GM12873 (cell line): ENCODE measurements around the gene SETBP1.

ENCODE experiments used
- CTCF ChIP-seq: IDR thresholded peaks from 2 replicates; pipeline ENCODE4 v1.5.1; 2012; ENCODE audit warnings: low read depth, mild to moderate bottlenecking, moderate library complexity, low read length, control low read depth; ENCODE audit not compliant: insufficient read depth; ENCODE audit errors: missing control alignments

SETBP1 gene

GRCh38 chr18:44848644-44849335 is 168.1 kb downstream of the SETBP1 start:
- TF ChIP-seq CTCF = no peak

- no peak for TF ChIP-seq CTCF
Observed at GRCh38 chr18:44849361-44849760, 168.7 kb downstream of the SETBP1 start.

GRCh38 chr18:44850001-44850400 is 169.3 kb downstream of the SETBP1 start:
- no peak for TF ChIP-seq CTCF

- TF ChIP-seq CTCF = no peak
Observed at GRCh38 chr18:44851856-44852621, 171.4 kb downstream of the SETBP1 start.

DNA sequence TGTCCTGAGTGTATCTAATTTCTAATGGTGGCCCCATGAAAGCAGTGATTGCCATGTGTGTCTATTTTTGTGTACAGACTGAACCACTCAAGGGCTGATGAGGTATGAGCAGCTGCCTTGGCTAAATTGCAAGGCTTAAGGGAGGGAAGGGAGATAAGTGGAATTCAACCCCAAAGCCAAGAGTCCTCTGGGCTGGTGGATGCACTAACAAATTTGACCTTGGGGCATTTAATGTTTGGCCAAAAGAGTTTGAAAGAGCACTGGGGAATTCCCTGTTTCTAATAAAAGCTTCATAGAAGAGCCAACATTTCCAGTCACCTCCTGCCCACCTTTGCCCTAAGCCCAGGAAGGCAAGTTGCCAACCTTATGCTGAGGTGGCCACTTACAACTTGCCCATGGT is 172.1 kb downstream of the SETBP1 start:
- no peak for TF ChIP-seq CTCF

GRCh38 chr18:44853430-44853829 is 172.7 kb downstream of the SETBP1 start:
- no peak for TF ChIP-seq CTCF

DNA sequence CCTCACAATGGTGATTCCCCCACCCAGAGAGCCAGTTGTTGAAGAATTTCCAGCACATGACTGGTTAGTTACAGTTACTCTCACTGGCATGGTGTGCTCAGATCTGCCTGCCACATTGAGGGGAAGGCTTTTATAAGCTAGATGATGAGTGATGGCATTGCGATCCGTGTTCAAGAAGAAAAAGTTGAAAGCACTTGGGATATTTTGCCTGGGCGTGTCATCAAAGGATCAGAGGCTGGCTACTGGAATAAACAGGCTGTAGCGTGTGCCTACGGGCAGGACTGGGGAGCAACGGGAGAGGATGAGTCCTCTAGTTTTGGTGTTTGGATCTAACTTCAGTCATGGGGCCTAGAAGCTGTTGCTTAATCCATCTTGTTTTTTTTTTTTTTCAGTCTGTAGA is 175.0 kb downstream of the SETBP1 start:
- TF ChIP-seq CTCF = no peak
